EL (cell line): ENCODE results near the gene BTBD7.
"Not testable (repeated sequence)": the region's sequence is repeated elsewhere in the genome, so short reads cannot be mapped to it uniquely, and the experiment has no call there.

Source experiments
- DNase-seq: peaks from one replicate; pipeline ENCODE4 v3.0.0-alpha.2; 2016

The BTBD7 gene

DNA sequence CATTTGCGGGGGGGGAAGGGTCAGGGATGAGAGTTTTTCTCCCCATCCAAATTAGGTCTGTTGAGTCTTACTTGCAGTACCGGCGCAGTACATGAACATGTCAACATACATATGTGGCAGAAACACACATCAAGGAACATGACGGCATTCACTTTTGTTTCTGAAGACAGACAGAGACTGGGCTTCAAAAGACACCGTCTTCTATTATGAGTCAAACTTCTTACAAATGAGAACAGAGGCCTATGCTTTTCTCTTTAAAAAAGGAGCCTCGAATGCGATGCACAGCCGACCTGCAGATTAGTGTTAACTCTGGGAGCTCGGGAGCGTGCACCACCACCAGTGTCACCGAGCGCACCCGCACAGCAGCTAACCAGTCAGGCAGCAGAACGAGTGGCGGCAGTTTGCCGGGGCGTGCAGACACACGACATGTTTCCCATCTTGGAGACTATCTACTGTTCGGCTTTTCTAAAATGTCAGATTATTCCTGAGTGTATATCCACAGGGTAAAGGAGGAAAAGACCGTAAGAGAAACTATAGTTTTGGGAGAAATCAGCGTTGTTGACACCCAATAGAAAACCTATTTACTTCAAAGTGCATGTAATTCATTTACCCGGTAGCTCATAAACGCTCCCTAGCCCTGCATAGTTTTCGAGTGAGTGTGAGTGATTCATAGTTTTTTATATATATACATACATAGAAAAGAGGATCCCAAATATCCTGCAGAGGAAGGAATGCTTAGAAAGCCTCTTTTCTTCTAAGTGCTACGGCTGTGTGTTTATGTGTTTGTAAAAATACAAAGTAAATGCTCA is 92.8 kb downstream of the BTBD7 start:
- DNase-seq = peak; percentile 85

DNA sequence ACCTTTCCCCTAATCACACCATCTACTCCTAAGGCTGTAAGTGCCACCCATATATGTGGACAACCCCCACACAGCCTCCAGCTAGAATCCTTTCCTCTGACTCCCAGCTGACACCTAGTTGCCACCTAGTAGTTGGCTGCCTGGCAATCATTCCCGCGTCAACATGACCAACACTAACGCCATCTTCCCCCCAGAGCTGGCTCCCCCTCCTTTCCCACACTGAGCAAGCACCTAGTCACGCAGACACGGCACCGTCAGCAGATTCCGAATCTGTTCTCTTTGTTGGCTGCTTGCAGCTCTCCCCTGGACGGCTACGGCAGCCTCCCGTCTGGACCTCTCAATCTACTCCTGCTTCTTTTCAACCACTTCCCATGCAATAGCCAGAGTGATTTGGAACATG is 98.0 kb downstream of the BTBD7 start:
- DNase-seq = peak; percentile 87

DNA sequence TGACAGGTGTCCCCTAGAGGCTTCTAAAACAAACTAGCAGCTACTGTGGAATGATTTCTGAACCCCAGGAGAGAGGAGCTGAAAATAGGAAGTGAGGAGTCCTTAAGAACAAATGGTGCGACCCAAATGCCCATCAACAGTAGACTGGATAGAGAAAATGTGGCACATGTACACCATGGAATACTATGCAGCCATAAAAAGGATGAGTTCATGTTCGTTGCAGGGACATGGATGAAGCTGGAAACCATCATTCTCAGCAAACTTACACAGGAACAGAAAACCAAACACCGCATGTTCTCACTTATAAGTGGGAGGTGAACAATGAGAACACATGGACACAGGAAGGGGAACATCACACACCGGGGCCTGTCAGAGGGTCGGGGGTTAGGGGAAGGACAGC is 99.8 kb downstream of the BTBD7 start:
- not testable (repeated sequence) for DNase-seq

DNA sequence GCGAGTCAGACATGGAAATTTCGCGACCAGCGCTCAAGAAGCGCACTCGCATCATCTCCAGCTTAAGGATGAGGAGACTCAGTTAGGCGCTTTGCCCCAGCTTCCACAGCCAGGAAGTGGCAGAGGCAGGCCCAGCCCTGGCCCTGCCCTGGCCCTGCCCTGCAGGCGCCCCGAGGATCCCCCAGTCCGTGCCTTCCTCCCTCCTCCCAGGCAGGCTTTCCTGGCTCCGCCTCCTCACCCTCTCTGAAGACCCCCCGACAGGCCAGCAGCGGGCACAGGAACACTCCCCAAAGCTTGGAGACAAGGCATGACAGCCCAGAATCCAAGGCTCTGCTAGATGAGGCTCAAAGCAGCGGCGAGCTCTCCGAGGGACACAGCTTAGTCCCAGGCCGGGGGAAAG is 100.7 kb downstream of the BTBD7 start:
- no peak for DNase-seq

DNA sequence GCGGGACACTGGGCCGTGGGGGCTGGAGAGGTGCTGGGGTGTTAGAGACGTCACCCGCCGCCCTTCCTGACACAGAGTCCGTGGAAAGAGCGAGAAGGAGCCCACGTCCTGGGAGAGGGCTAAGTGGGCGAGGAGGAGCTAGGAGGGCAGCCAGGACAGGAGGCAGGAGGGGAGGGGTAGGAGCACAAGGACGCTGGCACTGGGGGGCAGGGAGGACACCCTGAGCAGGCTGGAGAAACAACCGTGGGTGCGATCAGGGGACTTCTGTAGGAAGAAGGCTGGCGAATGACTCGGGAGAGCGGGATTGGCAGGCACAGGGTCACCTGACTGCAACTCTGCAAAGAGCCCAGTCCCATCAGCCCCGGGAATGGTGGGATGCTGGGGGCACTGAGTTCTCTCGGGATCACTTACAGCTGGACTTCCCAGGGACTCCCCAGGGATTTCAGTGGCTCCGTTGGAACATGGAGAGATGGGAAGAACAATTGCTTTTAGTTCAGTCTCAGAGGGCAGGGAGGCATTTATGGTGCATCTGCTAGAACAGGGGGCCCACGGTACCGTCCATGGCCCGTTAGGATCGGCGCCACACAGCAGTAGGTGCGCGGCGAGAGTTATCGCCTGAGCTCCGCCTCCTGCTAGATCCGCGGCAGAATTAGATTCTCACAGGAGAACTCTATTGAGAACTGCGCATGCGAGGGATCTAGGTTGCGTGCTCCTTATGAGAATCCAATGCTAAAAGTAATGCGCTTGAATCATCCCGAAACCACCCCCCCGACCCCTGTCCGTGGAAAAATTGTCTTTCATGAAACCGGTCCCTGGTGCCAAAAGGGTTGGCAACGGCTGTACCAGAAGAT is 101.5 kb downstream of the BTBD7 start:
- DNase-seq = peak; percentile 59

DNA sequence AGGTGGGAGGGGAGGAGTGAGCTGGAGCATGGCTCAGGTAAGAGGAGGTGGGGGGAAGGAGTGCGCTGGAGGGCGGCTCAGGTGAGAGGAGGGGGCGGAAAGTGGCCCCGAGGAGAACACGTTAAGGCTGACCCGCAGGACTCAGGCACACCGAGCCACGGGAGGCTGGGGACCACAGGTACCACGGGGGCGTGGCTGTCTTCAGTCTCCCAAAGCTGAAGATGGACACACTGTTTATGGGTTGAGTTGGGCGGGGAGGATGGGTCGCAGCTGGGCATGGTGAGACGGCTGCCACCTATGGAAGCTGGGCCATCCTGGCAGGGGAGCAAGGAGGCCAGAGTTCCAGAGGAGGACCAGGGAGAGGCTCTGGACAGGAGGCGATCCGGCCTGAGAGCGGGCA is 102.3 kb downstream of the BTBD7 start:
- no peak for DNase-seq

DNA sequence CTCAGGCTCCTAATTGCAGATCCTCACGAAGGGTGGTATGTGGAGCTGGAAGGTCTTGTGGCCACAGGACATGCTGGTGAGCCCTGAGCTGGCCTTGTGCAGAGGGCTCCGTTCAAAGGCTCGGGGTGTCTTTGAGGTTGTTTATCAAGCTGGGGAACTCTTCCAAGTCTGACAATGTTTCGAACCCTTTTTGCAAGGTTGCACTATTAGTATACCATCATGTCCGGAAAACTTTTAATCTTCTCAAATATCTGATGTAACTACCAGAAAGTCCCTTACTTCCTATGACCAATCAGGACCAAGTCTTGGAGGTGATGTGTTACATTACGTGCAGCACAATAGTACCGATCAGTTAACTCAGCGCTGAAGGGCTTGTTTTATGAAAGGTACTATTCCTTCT is 104.3 kb downstream of the BTBD7 start:
- DNase-seq = no peak

DNA sequence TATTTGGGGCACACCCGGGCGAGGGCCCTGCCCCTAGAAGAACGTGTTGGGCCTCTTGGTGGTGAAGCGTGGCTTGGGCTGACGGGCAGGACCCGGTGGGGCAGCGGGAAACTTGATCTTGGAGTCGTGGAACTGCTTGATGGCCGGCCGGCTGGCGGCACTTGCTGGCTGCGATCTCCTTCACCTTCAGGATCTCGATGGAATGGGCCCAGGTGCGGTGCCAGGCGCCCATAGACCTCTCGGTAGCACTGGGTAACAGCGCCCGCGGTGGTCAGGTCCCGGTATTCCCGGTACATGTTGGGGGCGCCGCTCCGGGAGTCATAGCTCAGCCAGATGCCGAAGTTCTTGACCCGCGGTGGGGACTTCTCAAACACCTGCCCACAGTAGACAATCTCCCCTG is 109.3 kb downstream of the BTBD7 start:
- DNase-seq = no peak

DNA sequence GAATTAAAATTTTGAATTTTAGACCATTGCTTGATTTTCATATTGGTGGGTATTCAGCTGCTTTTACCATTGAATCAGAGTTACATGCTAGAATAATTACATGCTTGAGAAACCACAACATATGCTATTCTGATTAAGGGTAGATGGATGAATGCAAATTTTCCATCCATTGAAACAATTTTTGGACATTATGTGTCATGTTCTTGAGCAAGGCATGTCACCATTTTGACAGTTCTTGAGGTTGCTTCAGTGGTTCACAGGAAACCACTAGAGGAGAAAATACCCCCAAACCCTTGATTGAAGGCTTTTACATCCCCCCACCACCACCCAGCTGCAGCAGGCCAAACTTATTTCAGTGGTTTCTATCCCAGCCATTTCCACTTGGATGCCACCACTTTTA is 112.3 kb downstream of the BTBD7 start:
- DNase-seq = no peak

DNA sequence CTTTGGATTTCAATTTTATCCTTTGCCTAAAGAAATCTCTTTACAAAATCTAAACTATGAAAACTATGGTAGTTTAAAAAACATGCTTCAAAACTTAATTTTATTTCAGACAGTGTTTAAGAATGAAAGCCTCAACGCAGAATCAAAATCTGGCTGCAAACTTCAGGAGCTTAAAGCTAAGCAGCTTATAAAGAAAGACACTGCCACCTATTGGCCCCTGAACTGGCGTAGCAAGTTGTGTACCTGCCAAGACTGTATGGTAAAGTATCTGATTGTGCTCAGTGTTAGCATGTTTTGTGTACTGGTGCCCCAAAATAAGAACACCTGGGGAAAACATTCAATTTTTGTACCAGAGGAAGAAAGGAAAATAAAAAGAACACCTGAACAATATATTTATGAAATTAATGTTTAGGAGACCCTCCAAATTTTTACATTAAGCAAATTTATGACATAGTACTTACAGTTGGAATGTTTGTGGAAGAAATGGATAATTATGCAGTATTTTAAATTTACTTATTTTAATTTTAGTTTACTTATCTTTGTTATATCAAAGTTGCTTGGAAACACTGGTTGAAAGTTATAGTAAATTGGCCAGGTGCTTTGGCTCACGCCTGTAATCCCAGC is 113.6 kb downstream of the BTBD7 start:
- DNase-seq = peak; percentile 47

DNA sequence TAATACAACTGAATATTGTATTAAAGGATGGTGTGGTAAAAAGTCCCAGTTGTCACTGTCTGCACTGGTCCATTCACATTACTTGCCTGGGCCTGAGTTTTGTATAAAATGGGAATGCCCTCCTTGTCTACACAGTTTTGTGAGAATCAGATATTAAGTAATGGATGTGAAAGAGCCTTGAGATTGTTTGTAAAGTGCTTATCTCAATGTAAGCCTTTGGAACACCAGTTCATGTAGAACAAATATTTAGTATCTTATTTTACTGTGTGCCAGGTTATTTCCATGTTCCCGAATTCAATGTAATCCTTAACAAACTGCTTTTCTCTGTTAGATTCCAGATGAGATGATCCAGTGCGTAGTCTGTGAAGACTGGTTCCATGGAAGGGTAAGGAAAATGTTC is 118.2 kb downstream of the BTBD7 start:
- DNase-seq = no peak

DNA sequence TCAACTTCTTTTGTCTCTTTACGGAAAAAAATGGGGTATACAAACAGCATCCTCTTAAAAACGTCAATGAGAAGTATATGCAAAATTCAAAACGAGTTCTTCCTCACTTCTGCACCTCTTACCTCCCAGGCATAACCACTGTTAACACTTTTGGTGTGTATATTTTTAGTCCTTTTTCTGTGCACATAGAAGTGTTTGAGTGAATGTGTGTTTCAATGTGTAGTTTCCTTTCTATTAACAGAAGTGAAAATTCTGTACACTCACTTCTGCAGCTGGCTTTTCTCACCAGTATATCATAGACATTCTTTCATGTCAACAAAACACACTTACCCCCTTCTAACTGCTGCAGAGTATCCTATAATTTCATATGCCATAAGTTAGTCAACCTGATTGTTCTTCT is 120.4 kb downstream of the BTBD7 start:
- no peak for DNase-seq

DNA sequence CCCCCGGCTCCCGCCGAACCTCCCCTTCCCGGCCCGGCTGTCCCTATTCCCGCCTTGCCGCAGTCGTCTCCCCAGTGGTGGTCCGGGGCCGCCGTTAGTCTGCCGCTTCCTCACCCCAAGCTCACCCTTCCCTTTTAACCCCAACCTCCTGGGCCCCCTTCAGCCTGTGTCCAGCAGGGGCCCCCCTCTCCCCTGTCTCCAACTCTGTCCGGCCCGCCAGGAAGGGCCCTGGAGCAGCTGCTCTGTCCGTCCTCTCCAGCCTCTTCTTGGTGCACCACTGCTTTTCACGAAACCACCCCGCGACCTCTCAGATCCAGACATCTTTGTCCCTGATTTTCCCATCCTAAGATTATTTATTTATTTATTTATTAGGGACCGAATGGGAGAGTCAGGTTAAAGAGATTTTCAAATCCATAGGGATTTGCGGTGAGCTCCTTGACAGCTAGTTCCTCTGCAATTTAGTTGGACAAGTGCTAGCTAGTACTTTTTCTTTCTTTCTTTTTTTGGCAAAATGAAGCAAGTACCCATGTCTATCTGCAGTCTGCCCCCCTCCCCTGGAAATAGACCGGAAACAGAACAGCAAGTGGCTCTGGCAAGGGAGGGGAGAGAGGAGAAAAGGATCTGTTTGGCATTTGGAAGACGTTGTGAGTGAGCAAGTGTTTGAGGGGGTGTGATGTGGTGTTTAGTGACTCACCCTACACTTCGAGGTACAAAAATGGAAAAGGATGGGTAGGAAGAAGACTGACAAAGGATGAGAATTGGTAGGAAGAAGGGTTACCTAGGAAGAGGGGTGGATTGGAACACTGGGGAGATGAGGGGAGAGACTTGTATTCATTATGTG is 125.1 kb downstream of the BTBD7 start:
- peak; percentile 76 for DNase-seq

DNA sequence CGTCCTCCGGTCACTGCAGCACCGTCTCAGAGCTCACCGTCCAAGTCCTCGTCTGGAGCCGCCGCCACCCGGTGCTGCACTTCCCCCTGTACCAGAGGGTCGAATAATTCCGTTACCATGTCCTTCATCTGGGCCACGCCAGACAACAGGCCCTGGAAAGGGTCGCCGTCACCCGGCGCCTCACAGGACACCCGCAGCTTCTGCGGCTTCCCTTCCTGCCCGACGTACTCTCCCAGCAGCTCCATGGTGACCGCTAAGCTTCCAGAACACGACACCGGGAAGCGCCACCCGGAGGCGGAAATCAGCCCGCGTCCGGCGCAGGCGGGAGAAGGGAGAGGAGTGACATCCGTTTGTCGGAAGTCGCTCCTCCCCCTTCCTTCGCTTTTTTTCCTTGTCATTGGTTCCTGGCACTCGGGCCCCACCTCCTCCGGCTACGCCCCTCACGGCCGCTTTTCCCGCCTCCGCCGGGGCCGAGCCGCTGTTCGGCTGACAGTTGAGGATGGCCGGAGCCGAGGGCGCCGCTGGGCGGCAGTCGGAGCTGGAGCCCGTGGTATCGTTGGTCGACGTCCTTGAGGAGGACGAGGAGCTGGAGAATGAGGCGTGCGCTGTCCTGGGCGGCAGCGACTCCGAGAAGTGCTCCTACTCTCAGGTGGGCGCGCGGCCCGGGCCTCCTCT is 125.9 kb downstream of the BTBD7 start, which contains the start of the genes GON7 and UBR7:
Gene GON7 (minus strand): TSS at position 273 of the 675 bp plus-strand sequence. CDS start 28 bp downstream, at position 245.
Gene UBR7 (plus strand): TSS at position 464 of the 675 bp plus-strand sequence. CDS start 36 bp downstream, at position 500.
- DNase-seq = peak; percentile 98

DNA sequence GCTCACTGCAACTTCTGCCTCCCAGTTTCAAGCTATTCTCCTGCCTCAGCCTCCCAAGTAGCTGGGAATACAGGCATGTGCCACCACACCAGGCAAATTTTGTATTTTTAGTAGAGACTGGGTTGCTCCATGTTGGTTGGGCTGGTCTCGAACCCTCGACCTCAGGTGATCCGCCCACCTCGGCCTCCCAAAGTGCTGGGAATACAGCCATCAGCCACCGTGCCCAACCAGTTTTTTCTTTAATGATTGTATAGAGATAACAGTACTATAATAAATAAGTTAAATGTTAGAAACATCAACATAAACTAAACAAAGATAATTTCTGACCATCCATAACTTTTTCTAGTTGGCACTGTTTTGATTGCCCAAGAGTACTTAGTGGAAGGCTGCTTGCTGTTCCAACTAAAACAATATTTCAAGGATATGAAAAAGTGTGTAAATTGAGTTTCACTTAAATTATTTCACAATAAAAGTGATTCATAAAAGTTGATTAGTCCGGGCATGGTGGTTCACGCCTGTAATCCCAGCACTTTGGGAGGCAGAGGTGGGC is 131.6 kb downstream of the BTBD7 start:
- DNase-seq = no peak

DNA sequence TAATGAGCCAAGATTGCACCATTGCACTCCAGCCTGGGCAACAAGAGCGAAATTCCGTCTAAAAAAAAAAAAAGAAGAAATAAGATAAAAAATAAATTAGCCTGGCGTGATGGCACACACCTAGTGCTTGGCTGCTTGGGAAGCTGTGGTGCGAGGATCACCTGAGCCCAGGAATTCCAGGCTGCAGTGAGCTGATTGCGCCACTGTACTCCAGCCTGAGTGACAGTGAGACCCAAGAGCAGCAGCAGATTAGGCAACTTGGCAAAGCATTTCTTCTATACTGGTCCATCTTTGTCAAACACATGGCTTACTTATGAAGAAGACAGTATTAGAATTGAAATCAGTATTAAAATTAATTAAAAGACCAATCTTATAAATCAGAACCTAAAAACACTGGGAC is 132.3 kb downstream of the BTBD7 start:
- no peak for DNase-seq

DNA sequence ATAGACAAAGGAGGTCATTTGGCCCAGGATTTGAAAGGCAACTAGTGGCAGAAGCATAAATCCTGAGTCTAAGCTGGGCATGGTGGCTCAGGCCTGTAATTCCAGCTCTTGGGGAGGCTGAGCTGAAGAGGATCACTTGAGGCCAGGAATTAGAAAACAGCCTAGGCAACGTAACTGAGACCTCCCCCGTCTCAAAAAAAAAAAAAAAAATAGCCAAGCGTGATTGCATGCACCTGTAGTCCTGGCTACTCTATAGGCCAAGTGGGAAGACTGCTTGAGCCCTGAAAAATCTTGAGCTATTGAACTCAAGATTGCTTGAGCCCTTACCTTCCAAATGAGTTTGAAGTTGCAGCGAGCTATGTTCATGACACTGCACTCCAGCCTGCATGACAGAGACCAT is 133.8 kb downstream of the BTBD7 start:
- no peak for DNase-seq

DNA sequence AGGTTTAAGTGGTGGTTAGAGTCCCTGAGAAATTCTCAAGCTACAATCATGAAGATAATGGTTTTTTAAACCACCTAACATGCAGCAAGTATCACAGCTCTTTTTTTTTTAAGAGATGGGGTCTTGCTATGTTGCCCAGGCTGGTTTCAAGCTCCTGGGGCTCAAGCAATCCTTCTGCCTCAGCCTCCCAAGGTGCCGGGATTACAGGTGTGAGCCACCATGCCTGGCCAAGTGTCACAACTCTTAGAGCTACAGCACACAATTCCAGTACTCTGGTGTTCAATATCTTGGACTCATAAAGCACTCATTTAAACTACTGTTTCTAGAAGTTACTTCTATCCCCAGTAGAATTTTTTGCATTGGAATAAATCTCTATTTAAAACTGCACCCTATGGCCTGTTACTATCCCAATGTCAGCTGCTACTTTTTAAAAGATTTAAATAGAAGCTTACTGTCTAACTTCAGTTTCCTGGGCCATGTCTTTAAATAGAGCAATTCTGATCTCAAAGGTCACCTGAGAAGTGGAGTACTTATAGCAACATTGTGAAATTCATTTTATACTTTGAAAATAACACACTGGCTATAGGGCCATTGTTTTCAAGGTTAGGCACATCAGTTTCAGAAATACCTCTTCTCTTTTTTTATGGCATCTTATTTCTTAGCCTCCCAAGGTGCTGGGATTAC is 137.4 kb downstream of the BTBD7 start:
- DNase-seq = no peak
